SK-N-MC (cell line): ENCODE results near the gene SLC39A12.

Source experiments
- EZH2 ChIP-seq: fragments of 200-600 bp; sonication (generic); IDR thresholded peaks from one replicate; pipeline ENCODE4 v1.6.1; 2017; ENCODE audit warnings: antibody characterized with exemption
- FOXP2 ChIP-seq: optimal IDR thresholded peaks from 2 replicates; pipeline ENCODE3; 2011; ENCODE audit warnings: mild to moderate bottlenecking, moderate library complexity; ENCODE audit not compliant: insufficient read depth; ENCODE audit errors: extremely low read length, control extremely low read depth
- POLR2AphosphoS5 ChIP-seq: IDR thresholded peaks from 2 replicates; pipeline ENCODE4 v1.6.1; 2012; ENCODE audit warnings: mild to moderate bottlenecking, low read depth, low read length, borderline replicate concordance

- TF ChIP-seq POLR2AphosphoS5 (no peak), EZH2 (no peak), FOXP2 (no peak)
These were observed 57.3 kb downstream of the SLC39A12 start for GRCh38 chr10:18008986-18009385.
